Tibial artery (tissue), 4 donors: ENCODE measurements around the gene LGALS8.

Source experiments
- DNase-seq, 2 donors: peaks; one replicate each; pipeline ENCODE4 v3.0.0-alpha.2; 2019
- H3K27ac ChIP-seq, 2 donors: fragments of 200-600 bp; sonication (generic) in 1 of 2; 1 replicate in 1 of 2; 2 replicates in 1 of 2; pipeline ENCODE4 v1.5.1; 2018 to 2019; ENCODE audit warnings: mild to moderate bottlenecking in 1 of 2
- H3K27me3 ChIP-seq, 2 donors: fragments of 200-600 bp; sonication (generic) in 1 of 2; one replicate each; pipeline versions ENCODE4 v1.5.1 to v1.6.0; 2016 to 2019
- H3K36me3 ChIP-seq, 3 donors: fragments of 200-600 bp; sonication (generic) in 2 of 3; one replicate each; pipeline ENCODE4 v1.5.1; 2016 to 2019; ENCODE audit warnings: mild to moderate bottlenecking in 2 of 3
- H3K4me1 ChIP-seq, 4 donors: fragments of 200-600 bp; sonication (generic) in 2 of 4; 1 replicate in 3 of 4; 2 replicates in 1 of 4; pipeline ENCODE4 v1.5.1; 2016 to 2019
- H3K4me3 ChIP-seq, 2 donors: fragments of 200-600 bp; sonication (generic) in 1 of 2; 1 replicate in 1 of 2; 2 replicates in 1 of 2; pipeline ENCODE4 v1.5.1; 2018 to 2019; ENCODE audit warnings: mild to moderate bottlenecking in 2 of 2
- H3K9me3 ChIP-seq, 3 donors: fragments of 200-600 bp; sonication (generic) in 1 of 3; one replicate each; pipeline ENCODE4 v1.5.1; 2016 to 2019
- CTCF ChIP-seq, 2 experiments: fragments of 200-600 bp in 1 of 2; fragments of 450-650 bp in 1 of 2; IDR thresholded peaks; one replicate each; pipeline ENCODE4 v1.5.1; 2017 to 2019; ENCODE audit warnings: antibody characterized with exemption in 2 of 2, mild to moderate bottlenecking in 1 of 2, moderate library complexity in 1 of 2
- intact Hi-C: fragments of 100-400 bp; cut with DNase I; formaldehyde crosslinking; loops from one replicate; pipeline ENCODE4 v1.15.0; 2023; ENCODE audit warnings: low total_unique reads

LGALS8 gene

GRCh38 chr1:236530959-236531358 is 7.2 kb downstream of the LGALS8 start:
- DNase-seq = no peak
- H3K4me3 ChIP-seq = no peak overlapping the region
- H3K9me3 ChIP-seq = no peaks in the 10 kb centered on the region
- peaks cover 0 to 8% (median 0%) of the 10 kb centered on the region in 4 donors for H3K4me1 ChIP-seq
- H3K36me3 ChIP-seq = peaks cover 13 to 32% (median 28%) of the 10 kb centered on the region in 3 donors
- H3K27me3 ChIP-seq = no peaks in the 10 kb centered on the region
- intact Hi-C loops = no loop called here
- no peak for TF ChIP-seq CTCF (IDR thresholded peaks at IDR 0.05)
- H3K27ac ChIP-seq = no peak overlapping the region

DNA sequence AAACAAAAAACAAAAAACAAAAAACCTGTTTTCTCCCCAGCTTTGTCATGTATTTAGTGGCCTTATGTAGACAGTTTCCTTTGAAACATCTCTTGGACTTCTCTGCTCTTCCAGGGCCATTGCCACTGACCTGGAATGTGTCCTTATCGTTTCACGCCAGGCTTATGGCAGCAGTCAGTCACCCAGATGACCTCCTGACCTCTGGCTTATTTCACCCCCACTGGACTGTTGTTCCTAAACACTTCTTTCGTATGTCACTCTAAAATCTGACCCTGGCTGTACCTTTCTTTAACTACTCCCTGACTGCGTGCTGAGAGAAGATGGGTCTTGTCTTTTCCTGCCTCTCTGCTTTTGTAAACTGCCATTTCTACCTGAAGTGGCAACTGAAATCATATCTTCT is 9.1 kb downstream of the LGALS8 start:
- H3K27ac ChIP-seq = no peak overlapping the region
- intact Hi-C loops = no loop called here

DNA sequence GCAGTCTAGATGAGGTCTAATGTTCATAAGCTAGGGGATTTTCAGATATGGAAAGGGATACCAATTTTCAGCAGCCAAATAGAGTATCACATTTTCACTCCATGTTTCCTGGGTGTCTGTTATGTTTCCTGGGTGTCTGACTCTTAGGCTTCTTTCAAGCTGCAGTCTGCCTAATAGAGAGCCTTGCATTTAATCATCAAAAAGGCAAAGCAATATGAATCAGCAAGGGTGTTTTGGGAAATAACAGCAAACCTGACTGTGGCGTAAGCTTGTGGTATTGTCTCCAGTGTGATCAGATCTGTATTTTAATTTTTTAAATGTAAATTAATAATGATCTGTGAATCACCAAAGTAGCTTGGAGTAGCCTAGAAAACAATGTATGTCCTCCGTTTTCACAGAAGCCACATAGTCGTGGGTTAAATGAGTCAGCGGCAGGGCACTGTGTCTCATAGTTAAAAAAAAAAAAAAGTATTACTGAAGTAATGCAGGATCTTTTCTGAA is 10.4 kb downstream of the LGALS8 start:
- H3K4me1 ChIP-seq = peaks cover 0 to 8% (median 0%) of the 10 kb centered on the region in 4 donors
- H3K9me3 ChIP-seq = no peaks in the 10 kb centered on the region
- no peak for TF ChIP-seq CTCF (IDR thresholded peaks at IDR 0.05)
- H3K27ac ChIP-seq = no peak overlapping the region
- no peak overlapping the region for H3K4me3 ChIP-seq
- DNase-seq = no peak
- H3K36me3 ChIP-seq = peaks cover 22 to 34% (median 28%) of the 10 kb centered on the region in 3 donors
- intact Hi-C loops = no loop called here
- no peaks in the 10 kb centered on the region for H3K27me3 ChIP-seq

More for the DNA sequence above, 9.1 kb downstream of the LGALS8 start:
- H3K4me1 ChIP-seq = peaks cover 0 to 8% (median 0%) of the 10 kb centered on the region in 4 donors
- H3K27me3 ChIP-seq = no peaks in the 10 kb centered on the region
- peaks cover 13 to 22% (median 19%) of the 10 kb centered on the region in 3 donors for H3K36me3 ChIP-seq
- no peak overlapping the region for H3K4me3 ChIP-seq
- no peak for DNase-seq
- no peak for TF ChIP-seq CTCF (IDR thresholded peaks at IDR 0.05)
- no peaks in the 10 kb centered on the region for H3K9me3 ChIP-seq

DNA sequence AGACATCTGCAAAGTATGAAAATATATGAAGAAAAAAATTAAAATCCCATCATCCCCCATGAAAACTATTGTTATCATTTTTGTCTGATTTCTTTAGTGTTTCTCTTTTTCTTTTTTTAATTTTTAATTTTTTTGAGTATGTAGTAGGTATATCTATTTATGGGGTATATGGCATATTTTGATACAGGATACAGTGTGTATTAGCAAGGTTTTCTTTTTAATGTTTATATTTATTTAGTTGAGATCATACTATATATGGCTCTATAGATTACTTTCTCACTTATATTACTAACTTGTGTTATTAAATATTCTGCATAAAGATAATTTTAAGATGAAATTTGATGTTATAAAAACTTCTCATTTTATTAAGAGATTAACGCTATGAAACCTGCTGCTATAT is 11.4 kb downstream of the LGALS8 start:
- Histone ChIP-seq H3K4me1 (peaks cover 0 to 8% (median 0%) of the 10 kb centered on the region in 4 donors), H3K27ac (no peak overlapping the region), H3K4me3 (no peak overlapping the region), H3K9me3 (no peaks in the 10 kb centered on the region), H3K27me3 (no peaks in the 10 kb centered on the region), H3K36me3 (peaks cover 27 to 44% (median 38%) of the 10 kb centered on the region in 3 donors)
- TF ChIP-seq CTCF (IDR thresholded peaks at IDR 0.05) = no peak
- intact Hi-C loops = no loop called here
- DNase-seq = no peak

- no peaks in the 10 kb centered on the region for H3K9me3 ChIP-seq
These were observed 11.9 kb downstream of the LGALS8 start for GRCh38 chr1:236535662-236536161.

More at GRCh38 chr1:236535662-236536161, 11.9 kb downstream of the LGALS8 start:
- Histone ChIP-seq H3K4me1 (peaks cover 0 to 8% (median 0%) of the 10 kb centered on the region in 4 donors), H3K27ac (no peak overlapping the region), H3K36me3 (peaks cover 28 to 46% (median 43%) of the 10 kb centered on the region in 3 donors), H3K4me3 (no peak overlapping the region), H3K27me3 (no peaks in the 10 kb centered on the region)
- intact Hi-C loops = no loop called here
- no peak for DNase-seq
- TF ChIP-seq CTCF (IDR thresholded peaks at IDR 0.05) = no peak
